Astrocyte of the cerebellum (primary cell): Measurements from ENCODE around the gene CPZ.

Experiments
- DNase-seq: peaks from one replicate; pipeline ENCODE4 v3.0.0-alpha.2; 2011; ENCODE audit warnings: low read depth
- H3K4me3 ChIP-seq: 2 replicates; pipeline ENCODE4 v1.5.1; 2011; ENCODE audit warnings: mild to moderate bottlenecking, low read depth, low read length, moderate library complexity
- CTCF ChIP-seq: IDR thresholded peaks from 2 replicates; pipeline ENCODE4 v1.5.1; 2012; ENCODE audit warnings: low read length, low read depth, moderate library complexity, mild to moderate bottlenecking; ENCODE audit errors: missing control alignments
- in situ Hi-C: cut with HindIII; loops from 2 replicates; pipeline ENCODE4 v1.10.0; 2017; ENCODE audit warnings: low sequenced_read_pairs

CPZ gene

GRCh38 chr4:8556341-8557150 lies 36.0 kb upstream of the CPZ start:
- in situ Hi-C loops = no loop called here
- H3K4me3 ChIP-seq = no peak overlapping the region
- no peak for TF ChIP-seq CTCF
- DNase-seq = no peak

- TF ChIP-seq CTCF = no peak
- no peak for DNase-seq
- H3K4me3 ChIP-seq = no peak overlapping the region
- in situ Hi-C loops = no loop called here
Measured at GRCh38 chr4:8557151-8558076, 35.2 kb upstream of the CPZ start.

- in situ Hi-C loops = no loop called here
- no peak overlapping the region for H3K4me3 ChIP-seq
- no peak for DNase-seq
- TF ChIP-seq CTCF = no peak
Measured at GRCh38 chr4:8558080-8558960, 34.2 kb upstream of the CPZ start.

GRCh38 chr4:8559011-8559410 lies 33.6 kb upstream of the CPZ start:
- in situ Hi-C loops = no loop called here
- no peak for TF ChIP-seq CTCF
- no peak for DNase-seq
- no peak overlapping the region for H3K4me3 ChIP-seq

GRCh38 chr4:8559524-8560264 lies 32.9 kb upstream of the CPZ start:
- in situ Hi-C loops = no loop called here
- TF ChIP-seq CTCF = no peak
- H3K4me3 ChIP-seq = no peak overlapping the region
- DNase-seq = no peak
